Hematopoietic multipotent progenitor cell (in vitro differentiated cells): ENCODE data around the gene PDZD4. TPM values are rescaled to one million over a fixed set of nuclear protein-coding genes. Genes with fewer than 3 reads are reported as not detected.

Experiments
- DNase-seq, 3 donors: peaks; one replicate each; pipeline ENCODE4 v3.0.0-alpha.2; 2011 to 2015; ENCODE audit warnings: low read depth in 2 of 3, low spot score in 2 of 3
- total RNA-seq: library from RNA; depleted of rRNA; stranded (reverse); fragments of >200 nt; gene quantifications from one replicate; pipeline ENCODE4 v1.2.3, GENCODE V29; 2012

PDZD4 gene
- total RNA-seq, 1 donor = under 0.01 TPM

- no peak for DNase-seq
Observed at GRCh38 chrX:153774576-153775292, 55.6 kb downstream of the PDZD4 start.

GRCh38 chrX:153773741-153774575 lies 56.4 kb downstream of the PDZD4 start:
- no peak for DNase-seq

- no peak for DNase-seq
Observed at GRCh38 chrX:153773218-153773611, 57.1 kb downstream of the PDZD4 start.

- no peak for DNase-seq
Observed at GRCh38 chrX:153772316-153773217, 57.8 kb downstream of the PDZD4 start.

- no peak for DNase-seq
Observed at GRCh38 chrX:153771415-153772315, 58.7 kb downstream of the PDZD4 start.

- no peak for DNase-seq
Observed at GRCh38 chrX:153770601-153771414, 59.5 kb downstream of the PDZD4 start.

GRCh38 chrX:153769865-153770600 lies 60.3 kb downstream of the PDZD4 start:
- DNase-seq = no peak

- no peak for DNase-seq
Observed at GRCh38 chrX:153769158-153769864, 61.0 kb downstream of the PDZD4 start.

GRCh38 chrX:153768311-153769157 lies 61.8 kb downstream of the PDZD4 start:
- DNase-seq = no peak

- DNase-seq = no peak
Observed at GRCh38 chrX:153767674-153768055, 62.7 kb downstream of the PDZD4 start.

- no peak for DNase-seq
Observed at GRCh38 chrX:153766871-153767673, 63.3 kb downstream of the PDZD4 start.

- DNase-seq = peak in 2 of 3 donors; percentile 64 to 75
Observed at GRCh38 chrX:153766098-153766817, 64.1 kb downstream of the PDZD4 start.

- DNase-seq = no peak
Observed at GRCh38 chrX:153765138-153766079, 64.9 kb downstream of the PDZD4 start.

GRCh38 chrX:153764786-153765137 lies 65.6 kb downstream of the PDZD4 start:
- no peak for DNase-seq
